Spleen (tissue), 11 donors: ENCODE measurements around the gene KSR2. TPM values are rescaled to one million over a fixed set of nuclear protein-coding genes. Genes with fewer than 3 reads are reported as not detected.

Experiments
- DNase-seq: peaks from one replicate; pipeline ENCODE4 v3.0.0-alpha.2; 2020
- H3K27ac ChIP-seq, 8 donors: fragments of 200-600 bp; sonication (generic) in 7 of 8; 1 replicate in 4 of 8; 2 replicates in 4 of 8; pipeline versions ENCODE4 v1.5.0 to v1.8.0; 2016 to 2021; ENCODE audit warnings: inconsistent platforms in 4 of 8, mild to moderate bottlenecking in 4 of 8, moderate library complexity in 1 of 8
- H3K27me3 ChIP-seq, 7 donors: fragments of 200-600 bp; sonication (generic) in 6 of 7; replicated peaks in 1 of 7; 1 replicate in 4 of 7; 2 replicates in 3 of 7; pipeline versions ENCODE4 v1.5.0 to v1.8.0; 2016 to 2021; ENCODE audit warnings: inconsistent platforms in 3 of 7, mild to moderate bottlenecking in 1 of 7
- H3K36me3 ChIP-seq, 6 donors: fragments of 200-600 bp; sonication (generic) in 5 of 6; 1 replicate in 4 of 6; 2 replicates in 2 of 6; pipeline versions ENCODE4 v1.5.0 to v1.8.0; 2016 to 2021; ENCODE audit warnings: inconsistent platforms in 2 of 6
- H3K4me1 ChIP-seq, 6 donors: fragments of 200-600 bp; sonication (generic) in 5 of 6; 1 replicate in 3 of 6; 2 replicates in 3 of 6; pipeline versions ENCODE4 v1.5.0 to v1.8.0; 2016 to 2021; ENCODE audit warnings: inconsistent platforms in 3 of 6
- H3K4me3 ChIP-seq, 8 donors: fragments of 200-600 bp; sonication (generic) in 7 of 8; 1 replicate in 4 of 8; 2 replicates in 4 of 8; pipeline versions ENCODE4 v1.5.0 to v1.8.0; 2016 to 2021; ENCODE audit warnings: inconsistent platforms in 4 of 8, mild to moderate bottlenecking in 4 of 8, moderate library complexity in 2 of 8
- H3K9me3 ChIP-seq, 8 donors: fragments of 200-600 bp; sonication (generic) in 7 of 8; 1 replicate in 4 of 8; 2 replicates in 4 of 8; pipeline versions ENCODE4 v1.5.0 to v1.8.0; 2016 to 2021; ENCODE audit warnings: inconsistent platforms in 4 of 8
- POLR2A ChIP-seq, 3 donors: fragments of 450-650 bp; IDR thresholded peaks; one replicate each; pipeline ENCODE4 v1.5.1; 2017; ENCODE audit warnings: antibody characterized with exemption in 3 of 3, mild to moderate bottlenecking in 1 of 3
- POLR2AphosphoS5 ChIP-seq, 3 donors: sonication (generic); formaldehyde crosslinking; IDR thresholded peaks; one replicate each; pipeline ENCODE4 v1.5.1; 2017; ENCODE audit warnings: antibody characterized with exemption in 3 of 3
- WGBS, 5 donors: extraction: QIAGEN DNeasy Blood & Tissue Kit in 3 of 5; methylation state at CpG; one replicate each; pipeline versions ENCODE4 v1.1.5 to v1.1.7; 2013 to 2018; 5-methylcytosine and 5-hydroxymethylcytosine counted together
- intact Hi-C: fragments of 100-400 bp; cut with DNase I; formaldehyde crosslinking; loops from one replicate; pipeline ENCODE4 v1.15.0; 2023; ENCODE audit warnings: low total_unique reads
- polyA plus RNA-seq, 3 donors: library from polyadenylated mRNA; stranded (reverse); fragments of 200-250 nt; gene quantifications; one replicate each; pipeline ENCODE4 v1.2.1, GENCODE V29; 2013
- total RNA-seq, 7 donors: library from RNA; depleted of rRNA in 3 of 7; stranded (reverse); fragments of >200 nt in 3 of 7; fragmentation: NEBNext Ultra II Directional in 4 of 7; extraction: Animal tissue kit (Norgen Biotek cat#: 25700) in 4 of 7; gene quantifications; one replicate each; pipeline versions ENCODE4 v1.1.0 to v1.2.1, GENCODE V29; 2016 to 2021
- TF ChIP-seq, protein P1 (sequence below), 11 experiments: fragments of 200-600 bp in 7 of 11; fragments of 450-650 bp in 4 of 11; sonication (generic) in 4 of 11; IDR thresholded peaks in 8 of 11; conservative IDR thresholded peaks in 3 of 11; 1 replicate in 7 of 11; 2 replicates in 4 of 11; pipeline versions ENCODE4 v1.4.0 to v1.8.0; 2016 to 2021; ENCODE audit warnings: antibody characterized with exemption in 11 of 11, inconsistent platforms in 4 of 11, mild to moderate bottlenecking in 1 of 11
- donor health status: healthy with polysubstance abuse.
- donor health status: DM: no; HTN: no; CAD: no; lungs with moderate emphysema.
- donor health status: DM: no; HTN: no; CAD: no.
- donor health status: Bipolar disorder and iron deficiency.
- donor health status: healthy.
- donor health status: DM: no; HTN: no; CAD: no.
- donor health status: DM: yes; HTN: yes; CAD: no.

The KSR2 gene
- total and polyA plus RNA-seq, 10 donors = under 0.01 to 0.09 (median 0.02) TPM; not detected in 4

GRCh38 chr12:117563706-117564105 lies 405.1 kb downstream of the KSR2 start:
- H3K4me3 ChIP-seq = no peak overlapping the region
- no peak overlapping the region for H3K27ac ChIP-seq
- H3K27me3 ChIP-seq = peaks cover 0 to 20% (median 0%) of the 10 kb centered on the region in 7 donors
- H3K4me1 ChIP-seq = no peaks in the 10 kb centered on the region
- intact Hi-C loops = no loop called here
- H3K36me3 ChIP-seq = no peaks in the 10 kb centered on the region
- peaks cover 0 to 4% (median 0%) of the 10 kb centered on the region in 8 donors for H3K9me3 ChIP-seq
- WGBS, 5 donors = 55 to 71% (median 61%) methylated on average over 2 of the region's 2 CpGs
- no peak for DNase-seq
- TF ChIP-seq, protein P1, sequence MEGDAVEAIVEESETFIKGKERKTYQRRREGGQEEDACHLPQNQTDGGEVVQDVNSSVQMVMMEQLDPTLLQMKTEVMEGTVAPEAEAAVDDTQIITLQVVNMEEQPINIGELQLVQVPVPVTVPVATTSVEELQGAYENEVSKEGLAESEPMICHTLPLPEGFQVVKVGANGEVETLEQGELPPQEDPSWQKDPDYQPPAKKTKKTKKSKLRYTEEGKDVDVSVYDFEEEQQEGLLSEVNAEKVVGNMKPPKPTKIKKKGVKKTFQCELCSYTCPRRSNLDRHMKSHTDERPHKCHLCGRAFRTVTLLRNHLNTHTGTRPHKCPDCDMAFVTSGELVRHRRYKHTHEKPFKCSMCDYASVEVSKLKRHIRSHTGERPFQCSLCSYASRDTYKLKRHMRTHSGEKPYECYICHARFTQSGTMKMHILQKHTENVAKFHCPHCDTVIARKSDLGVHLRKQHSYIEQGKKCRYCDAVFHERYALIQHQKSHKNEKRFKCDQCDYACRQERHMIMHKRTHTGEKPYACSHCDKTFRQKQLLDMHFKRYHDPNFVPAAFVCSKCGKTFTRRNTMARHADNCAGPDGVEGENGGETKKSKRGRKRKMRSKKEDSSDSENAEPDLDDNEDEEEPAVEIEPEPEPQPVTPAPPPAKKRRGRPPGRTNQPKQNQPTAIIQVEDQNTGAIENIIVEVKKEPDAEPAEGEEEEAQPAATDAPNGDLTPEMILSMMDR (IDR thresholded peaks at IDR 0.05 in 8 of 11, conservative IDR thresholded peaks at IDR 0.05 in 3 of 11) = no peak
- no peak for TF ChIP-seq POLR2A (IDR thresholded peaks at IDR 0.05)
- no peak for TF ChIP-seq POLR2AphosphoS5 (IDR thresholded peaks at IDR 0.05)

DNA sequence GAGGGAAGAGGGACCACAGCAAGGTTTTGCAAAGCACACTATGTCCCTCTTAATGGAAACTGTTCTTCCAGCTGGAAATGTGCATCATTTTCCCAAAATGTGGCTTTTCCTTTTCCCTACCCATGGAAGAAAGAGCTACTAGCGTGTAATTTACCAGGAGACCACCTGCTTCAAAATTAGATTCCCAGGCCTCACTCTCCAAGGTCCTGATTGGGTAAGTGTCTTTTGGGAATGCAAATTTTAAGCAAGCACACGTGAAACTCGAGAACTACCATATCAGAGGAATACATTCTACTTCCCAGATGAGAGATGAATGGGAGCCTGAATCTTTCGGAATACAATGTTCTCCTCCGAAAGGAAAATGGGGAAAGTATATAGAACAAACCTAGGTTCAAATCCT lies 405.8 kb downstream of the KSR2 start:
- Histone ChIP-seq H3K4me1 (no peaks in the 10 kb centered on the region), H3K27me3 (peaks cover 0 to 23% (median 0%) of the 10 kb centered on the region in 7 donors), H3K9me3 (peaks cover 0 to 4% (median 0%) of the 10 kb centered on the region in 8 donors), H3K27ac (no peak overlapping the region), H3K4me3 (no peak overlapping the region), H3K36me3 (no peaks in the 10 kb centered on the region)
- intact Hi-C loops = no loop called here
- DNase-seq = no peak
- WGBS, 5 donors = 46 to 64% (median 59%) methylated on average over 5 of the region's 5 CpGs
- TF ChIP-seq POLR2AphosphoS5 (IDR thresholded peaks at IDR 0.05) (no peak), POLR2A (IDR thresholded peaks at IDR 0.05) (no peak)
- TF ChIP-seq, protein P1 (IDR thresholded peaks at IDR 0.05 in 8 of 11, conservative IDR thresholded peaks at IDR 0.05 in 3 of 11) = no peak

GRCh38 chr12:117561990-117562389 lies 406.8 kb downstream of the KSR2 start:
- no peaks in the 10 kb centered on the region for H3K4me1 ChIP-seq
- 33 to 57% (median 53%) methylated on average over 2 of the region's 2 CpGs for WGBS, 5 donors
- peaks cover 0 to 25% (median 0%) of the 10 kb centered on the region in 7 donors for H3K27me3 ChIP-seq
- H3K27ac ChIP-seq = no peak overlapping the region
- DNase-seq = no peak
- H3K4me3 ChIP-seq = no peak overlapping the region
- H3K36me3 ChIP-seq = no peaks in the 10 kb centered on the region
- intact Hi-C loops = no loop called here
- H3K9me3 ChIP-seq = peaks cover 0 to 4% (median 0%) of the 10 kb centered on the region in 8 donors
- TF ChIP-seq, protein P1 (IDR thresholded peaks at IDR 0.05 in 8 of 11, conservative IDR thresholded peaks at IDR 0.05 in 3 of 11) = no peak
- TF ChIP-seq POLR2A (IDR thresholded peaks at IDR 0.05) (no peak), POLR2AphosphoS5 (IDR thresholded peaks at IDR 0.05) (no peak)

DNA sequence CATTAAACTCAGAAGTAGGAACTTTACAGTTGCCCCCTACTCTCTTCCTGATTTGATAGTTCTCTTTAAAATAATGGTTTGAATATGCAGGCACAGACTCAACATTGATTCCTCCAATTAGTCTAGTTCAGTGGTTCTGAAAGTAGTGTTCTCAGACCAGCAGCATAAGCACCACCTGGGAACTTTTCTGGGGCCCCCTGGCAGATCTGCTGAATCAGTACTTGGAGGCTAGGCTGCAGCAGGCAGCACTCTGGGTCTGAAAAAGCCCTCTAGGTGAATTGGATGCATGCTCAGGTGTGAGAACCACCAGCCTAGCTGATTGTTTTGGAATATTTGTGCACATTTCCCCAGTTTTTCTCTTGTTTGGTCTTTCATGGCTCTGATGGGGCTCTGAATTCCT lies 408.8 kb downstream of the KSR2 start:
- H3K27me3 ChIP-seq = peaks cover 0 to 33% (median 0%) of the 10 kb centered on the region in 7 donors
- H3K27ac ChIP-seq = no peak overlapping the region
- no peak overlapping the region for H3K4me3 ChIP-seq
- TF ChIP-seq, protein P1 (IDR thresholded peaks at IDR 0.05 in 8 of 11, conservative IDR thresholded peaks at IDR 0.05 in 3 of 11) = no peak
- no peak for TF ChIP-seq POLR2AphosphoS5 (IDR thresholded peaks at IDR 0.05)
- TF ChIP-seq POLR2A (IDR thresholded peaks at IDR 0.05) = no peak
- H3K9me3 ChIP-seq = peaks cover 0 to under 1% (median 0%) of the 10 kb centered on the region in 8 donors
- no peaks in the 10 kb centered on the region for H3K4me1 ChIP-seq
- no peak for DNase-seq
- intact Hi-C loops = no loop called here
- no peaks in the 10 kb centered on the region for H3K36me3 ChIP-seq
